SK-N-MC (cell line): ENCODE results near the gene AHI1.

Experiments used
- EZH2 ChIP-seq: fragments of 200-600 bp; sonication (generic); IDR thresholded peaks from one replicate; pipeline ENCODE4 v1.6.1; 2017; ENCODE audit warnings: antibody characterized with exemption
- FOXP2 ChIP-seq: optimal IDR thresholded peaks from 2 replicates; pipeline ENCODE3; 2011; ENCODE audit warnings: mild to moderate bottlenecking, moderate library complexity; ENCODE audit not compliant: insufficient read depth; ENCODE audit errors: extremely low read length, control extremely low read depth
- POLR2AphosphoS5 ChIP-seq: IDR thresholded peaks from 2 replicates; pipeline ENCODE4 v1.6.1; 2012; ENCODE audit warnings: mild to moderate bottlenecking, low read depth, low read length, borderline replicate concordance

DNA sequence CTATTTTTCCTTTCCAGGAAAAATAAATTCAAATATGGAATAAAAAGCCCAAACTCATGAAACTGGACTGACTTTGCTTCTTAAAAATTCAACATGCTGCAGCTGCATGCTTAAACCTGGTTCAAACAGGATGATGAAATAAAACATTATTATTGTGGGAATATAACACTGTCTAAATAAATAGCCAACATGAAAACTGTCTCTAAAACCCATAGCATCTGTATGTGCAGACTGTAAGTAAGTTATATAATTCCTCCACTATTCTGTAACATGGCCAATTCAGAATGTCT lies 30.4 kb upstream of the AHI1 start:
- TF ChIP-seq POLR2AphosphoS5 (no peak), EZH2 (no peak), FOXP2 (no peak)
